ENCODE data around the gene PCGF2.

Gene PCGF2

GRCh38 chr17:38702166-38702915 lies 45.8 kb downstream of the PCGF2 start:
- DNase-seq: peak; percentile 94

GRCh38 chr17:38701504-38702165 lies 46.5 kb downstream of the PCGF2 start:
- DNase-seq: peak; percentile 71

- no peak for DNase-seq
Observed at GRCh38 chr17:38698760-38699159, 49.4 kb downstream of the PCGF2 start.

- no peak for DNase-seq
Observed at GRCh38 chr17:38697061-38697820, 50.9 kb downstream of the PCGF2 start.

- no peak for DNase-seq
Observed at GRCh38 chr17:38693700-38694329, 54.3 kb downstream of the PCGF2 start.

GRCh38 chr17:38691154-38691553 lies 57.0 kb downstream of the PCGF2 start:
- no peak for DNase-seq

- no peak for DNase-seq
Observed at GRCh38 chr17:38690386-38690785, 57.8 kb downstream of the PCGF2 start.

GRCh38 chr17:38687286-38687685 lies 60.9 kb downstream of the PCGF2 start:
- no peak for DNase-seq

- DNase-seq: no peak
Observed at GRCh38 chr17:38685491-38685890, 62.6 kb downstream of the PCGF2 start.
